ENCODE data around the gene RNU6-7.
A peak's percentile ranks its signal among the peaks of the same experiment; 100 is the strongest.

RNU6-7 gene

GRCh38 chr14:32201816-32202490 lies at the start of gene RNU6-7:
TSS of gene RNU6-7 (plus strand) at chr14:32202045.
- DNase-seq (ENCODE audit: low read depth in 2 of 2), result no peak

GRCh38 chr14:32166029-32166428 lies 35.8 kb upstream of the RNU6-7 start:
- no peak for DNase-seq (ENCODE audit: low read depth in 2 of 2)

GRCh38 chr14:32166924-32167323 lies 34.9 kb upstream of the RNU6-7 start:
- no peak for DNase-seq (ENCODE audit: low read depth in 2 of 2)

- DNase-seq (ENCODE audit: low read depth in 2 of 2), result no peak
Measured at GRCh38 chr14:32167907-32168306, 33.9 kb upstream of the RNU6-7 start.

- DNase-seq (ENCODE audit: low read depth in 2 of 2), result no peak
Measured at GRCh38 chr14:32169191-32169590, 32.7 kb upstream of the RNU6-7 start.

GRCh38 chr14:32171469-32171868 lies 30.4 kb upstream of the RNU6-7 start:
- no peak for DNase-seq (ENCODE audit: low read depth in 2 of 2)

GRCh38 chr14:32183151-32184058 lies 18.4 kb upstream of the RNU6-7 start:
- no peak for DNase-seq (ENCODE audit: low read depth in 2 of 2)

- no peak for DNase-seq (ENCODE audit: low read depth in 2 of 2)
Measured at GRCh38 chr14:32185097-32185496, 16.7 kb upstream of the RNU6-7 start.

- DNase-seq (ENCODE audit: low read depth in 2 of 2), result no peak
Measured at GRCh38 chr14:32186248-32186647, 15.6 kb upstream of the RNU6-7 start.

- DNase-seq (ENCODE audit: low read depth in 2 of 2), result no peak
Measured at GRCh38 chr14:32189811-32190210, 12.0 kb upstream of the RNU6-7 start.

- no peak for DNase-seq (ENCODE audit: low read depth in 2 of 2)
Measured at GRCh38 chr14:32190673-32191072, 11.2 kb upstream of the RNU6-7 start.

- no peak for DNase-seq (ENCODE audit: low read depth in 2 of 2)
Measured at GRCh38 chr14:32192712-32193373, 9.0 kb upstream of the RNU6-7 start.

GRCh38 chr14:32193532-32193931 lies 8.3 kb upstream of the RNU6-7 start:
- DNase-seq (ENCODE audit: low read depth in 2 of 2), result no peak

GRCh38 chr14:32195636-32196035 lies 6.2 kb upstream of the RNU6-7 start:
- no peak for DNase-seq (ENCODE audit: low read depth in 2 of 2)

- no peak for DNase-seq (ENCODE audit: low read depth in 2 of 2)
Measured at GRCh38 chr14:32197919-32198318, 3.9 kb upstream of the RNU6-7 start.

- DNase-seq (ENCODE audit: low read depth in 2 of 2), result no peak
Measured at GRCh38 chr14:32200368-32201192, 1.3 kb upstream of the RNU6-7 start.

- DNase-seq (ENCODE audit: low read depth in 2 of 2), result peak; percentile 40 to 47
Measured at GRCh38 chr14:32201193-32201815, 541 bp upstream of the RNU6-7 start.

GRCh38 chr14:32202491-32202997 lies 699 bp downstream of the RNU6-7 start:
- no peak for DNase-seq (ENCODE audit: low read depth in 2 of 2)

GRCh38 chr14:32202998-32203882 lies 1.4 kb downstream of the RNU6-7 start, which contains the start of gene RNU6-8:
TSS of gene RNU6-8 (minus strand) at chr14:32203269.
- DNase-seq (ENCODE audit: low read depth in 2 of 2), result peak; percentile 63 to 77

GRCh38 chr14:32203928-32204357 lies 2.1 kb downstream of the RNU6-7 start:
- no peak for DNase-seq (ENCODE audit: low read depth in 2 of 2)
